Measurements from ENCODE around the gene ESPL1. TPM values are rescaled to one million over a fixed set of nuclear protein-coding genes. Genes with fewer than 3 reads are reported as not detected.
A peak's percentile ranks its signal among the peaks of the same experiment; 100 is the strongest.

ESPL1 gene
- total and polyA plus RNA-seq, 2 of the 13 experiments (the other 11 are each of a cell fraction or from before 2014, with no cell fraction given), result 5.8 to 11.5 TPM

DNA sequence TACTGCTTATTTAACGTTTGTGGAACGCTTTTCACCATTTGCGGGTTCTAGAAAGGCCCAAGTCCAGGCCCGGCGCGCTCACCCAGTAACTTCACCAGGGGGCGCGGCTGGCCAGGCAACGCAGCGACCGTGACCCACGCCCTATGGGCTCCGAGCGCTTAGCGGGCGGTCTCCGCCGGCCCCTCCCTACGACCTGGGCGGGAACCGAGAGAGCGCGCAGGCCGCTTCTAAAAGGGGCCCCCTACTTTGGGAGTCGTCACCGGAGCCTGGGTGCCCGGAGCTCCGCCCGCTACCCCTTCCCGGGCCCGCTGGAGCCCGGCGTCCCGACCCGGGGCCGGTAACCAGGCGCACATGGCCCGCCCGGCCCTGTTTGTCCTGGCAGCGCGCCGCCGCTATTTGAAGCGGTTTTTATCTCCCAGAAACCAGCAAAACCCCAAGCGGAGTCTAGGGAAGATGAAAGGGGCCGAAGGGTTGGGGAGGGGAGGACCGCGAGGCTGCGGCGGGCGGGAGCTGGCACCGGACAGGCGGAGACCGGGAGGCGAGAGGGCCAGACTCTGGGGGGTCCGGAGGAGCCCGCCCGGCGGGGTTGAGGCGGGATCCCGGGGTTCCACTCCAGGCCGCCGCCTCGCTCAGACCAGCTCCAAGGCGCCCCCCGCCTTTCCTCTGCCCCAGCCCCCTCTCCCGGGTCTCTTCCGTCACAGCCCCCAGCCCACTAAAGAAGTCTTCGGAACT lies 56.8 kb downstream of the ESPL1 start (continued):
- TF ChIP-seq, protein P1, sequence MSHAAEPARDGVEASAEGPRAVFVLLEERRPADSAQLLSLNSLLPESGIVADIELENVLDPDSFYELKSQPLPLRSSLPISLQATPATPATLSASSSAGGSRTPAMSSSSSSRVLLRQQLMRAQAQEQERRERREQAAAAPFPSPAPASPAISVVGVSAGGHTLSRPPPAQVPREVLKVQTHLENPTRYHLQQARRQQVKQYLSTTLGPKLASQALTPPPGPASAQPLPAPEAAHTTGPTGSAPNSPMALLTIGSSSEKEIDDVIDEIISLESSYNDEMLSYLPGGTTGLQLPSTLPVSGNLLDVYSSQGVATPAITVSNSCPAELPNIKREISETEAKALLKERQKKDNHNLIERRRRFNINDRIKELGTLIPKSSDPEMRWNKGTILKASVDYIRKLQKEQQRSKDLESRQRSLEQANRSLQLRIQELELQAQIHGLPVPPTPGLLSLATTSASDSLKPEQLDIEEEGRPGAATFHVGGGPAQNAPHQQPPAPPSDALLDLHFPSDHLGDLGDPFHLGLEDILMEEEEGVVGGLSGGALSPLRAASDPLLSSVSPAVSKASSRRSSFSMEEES (CRISPR knock-in tag; IDR thresholded peaks at IDR 0.05), result 0 out of 2 replicates have a peak, but pooled peaks have one; percentile 20
- no peak for TF ChIP-seq RFX1 (IDR thresholded peaks at IDR 0.05)
- TF ChIP-seq SAP130 (CRISPR knock-in tag; IDR thresholded peaks at IDR 0.05; ENCODE audit: low read depth), result peak; percentile 87
- no peak for TF ChIP-seq MBNL3 (CRISPR knock-in tag; conservative IDR thresholded peaks at IDR 0.05)
- TF ChIP-seq ZC3H4 (CRISPR knock-in tag; IDR thresholded peaks at IDR 0.05; ENCODE audit: borderline replicate concordance), result no peak
- TF ChIP-seq ZBTB37 (CRISPR knock-in tag; IDR thresholded peaks at IDR 0.05), result no peak
- TF ChIP-seq ZNF792 (CRISPR knock-in tag; IDR thresholded peaks at IDR 0.05), result peak; percentile 70; the same call in 1 of the 2 replicates
- no peak for TF ChIP-seq ETV6 (CRISPR knock-in tag; conservative IDR thresholded peaks at IDR 0.05)
- peak; percentile 79 for TF ChIP-seq ZNF605 (CRISPR knock-in tag; IDR thresholded peaks at IDR 0.05)
- TF ChIP-seq, protein P2, sequence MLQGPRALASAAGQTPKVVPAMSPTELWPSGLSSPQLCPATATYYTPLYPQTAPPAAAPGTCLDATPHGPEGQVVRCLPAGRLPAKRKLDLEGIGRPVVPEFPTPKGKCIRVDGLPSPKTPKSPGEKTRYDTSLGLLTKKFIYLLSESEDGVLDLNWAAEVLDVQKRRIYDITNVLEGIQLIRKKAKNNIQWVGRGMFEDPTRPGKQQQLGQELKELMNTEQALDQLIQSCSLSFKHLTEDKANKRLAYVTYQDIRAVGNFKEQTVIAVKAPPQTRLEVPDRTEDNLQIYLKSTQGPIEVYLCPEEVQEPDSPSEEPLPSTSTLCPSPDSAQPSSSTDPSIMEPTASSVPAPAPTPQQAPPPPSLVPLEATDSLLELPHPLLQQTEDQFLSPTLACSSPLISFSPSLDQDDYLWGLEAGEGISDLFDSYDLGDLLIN (CRISPR knock-in tag; IDR thresholded peaks at IDR 0.05; ENCODE audit: borderline replicate concordance), result peak; percentile 95; the same call in 1 of the 2 replicates
- peak; percentile 36; the same call in 1 of the 2 replicates for TF ChIP-seq ZBTB7A (CRISPR knock-in tag; IDR thresholded peaks at IDR 0.05)
- TF ChIP-seq ATF7 (IDR thresholded peaks at IDR 0.05), result no peak
- TF ChIP-seq ATF7 (CRISPR knock-in tag; IDR thresholded peaks at IDR 0.05), result no peak
- peak; percentile 57 for TF ChIP-seq SRSF1 (optimal IDR thresholded peaks at IDR 0.05; ENCODE audit: low read depth, low read length)
- peak; percentile 22; the same call in 1 of the 2 replicates for TF ChIP-seq SATB2 (CRISPR knock-in tag; IDR thresholded peaks at IDR 0.05)
- TF ChIP-seq KDM4B (CRISPR knock-in tag; IDR thresholded peaks at IDR 0.05), result peak; percentile 91
- peak; percentile 76; the same call in 1 of the 2 replicates for TF ChIP-seq HNRNPL (IDR thresholded peaks at IDR 0.05; ENCODE audit: low read depth, low read length)
- TF ChIP-seq, protein P3, sequence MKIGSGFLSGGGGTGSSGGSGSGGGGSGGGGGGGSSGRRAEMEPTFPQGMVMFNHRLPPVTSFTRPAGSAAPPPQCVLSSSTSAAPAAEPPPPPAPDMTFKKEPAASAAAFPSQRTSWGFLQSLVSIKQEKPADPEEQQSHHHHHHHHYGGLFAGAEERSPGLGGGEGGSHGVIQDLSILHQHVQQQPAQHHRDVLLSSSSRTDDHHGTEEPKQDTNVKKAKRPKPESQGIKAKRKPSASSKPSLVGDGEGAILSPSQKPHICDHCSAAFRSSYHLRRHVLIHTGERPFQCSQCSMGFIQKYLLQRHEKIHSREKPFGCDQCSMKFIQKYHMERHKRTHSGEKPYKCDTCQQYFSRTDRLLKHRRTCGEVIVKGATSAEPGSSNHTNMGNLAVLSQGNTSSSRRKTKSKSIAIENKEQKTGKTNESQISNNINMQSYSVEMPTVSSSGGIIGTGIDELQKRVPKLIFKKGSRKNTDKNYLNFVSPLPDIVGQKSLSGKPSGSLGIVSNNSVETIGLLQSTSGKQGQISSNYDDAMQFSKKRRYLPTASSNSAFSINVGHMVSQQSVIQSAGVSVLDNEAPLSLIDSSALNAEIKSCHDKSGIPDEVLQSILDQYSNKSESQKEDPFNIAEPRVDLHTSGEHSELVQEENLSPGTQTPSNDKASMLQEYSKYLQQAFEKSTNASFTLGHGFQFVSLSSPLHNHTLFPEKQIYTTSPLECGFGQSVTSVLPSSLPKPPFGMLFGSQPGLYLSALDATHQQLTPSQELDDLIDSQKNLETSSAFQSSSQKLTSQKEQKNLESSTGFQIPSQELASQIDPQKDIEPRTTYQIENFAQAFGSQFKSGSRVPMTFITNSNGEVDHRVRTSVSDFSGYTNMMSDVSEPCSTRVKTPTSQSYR (CRISPR knock-in tag; IDR thresholded peaks at IDR 0.05; ENCODE audit: borderline replicate concordance), result peak; percentile 39; the same call in 1 of the 2 replicates
- TF ChIP-seq ZNF367 (CRISPR knock-in tag; IDR thresholded peaks at IDR 0.05; ENCODE audit: borderline replicate concordance), result 0 out of 2 replicates have a peak, but pooled peaks have one; percentile 41
- TF ChIP-seq, protein P4, sequence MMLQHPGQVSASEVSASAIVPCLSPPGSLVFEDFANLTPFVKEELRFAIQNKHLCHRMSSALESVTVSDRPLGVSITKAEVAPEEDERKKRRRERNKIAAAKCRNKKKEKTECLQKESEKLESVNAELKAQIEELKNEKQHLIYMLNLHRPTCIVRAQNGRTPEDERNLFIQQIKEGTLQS (CRISPR knock-in tag; IDR thresholded peaks at IDR 0.05), result 0 out of 2 replicates have a peak, but pooled peaks have one; percentile 15
- TF ChIP-seq, protein P5, sequence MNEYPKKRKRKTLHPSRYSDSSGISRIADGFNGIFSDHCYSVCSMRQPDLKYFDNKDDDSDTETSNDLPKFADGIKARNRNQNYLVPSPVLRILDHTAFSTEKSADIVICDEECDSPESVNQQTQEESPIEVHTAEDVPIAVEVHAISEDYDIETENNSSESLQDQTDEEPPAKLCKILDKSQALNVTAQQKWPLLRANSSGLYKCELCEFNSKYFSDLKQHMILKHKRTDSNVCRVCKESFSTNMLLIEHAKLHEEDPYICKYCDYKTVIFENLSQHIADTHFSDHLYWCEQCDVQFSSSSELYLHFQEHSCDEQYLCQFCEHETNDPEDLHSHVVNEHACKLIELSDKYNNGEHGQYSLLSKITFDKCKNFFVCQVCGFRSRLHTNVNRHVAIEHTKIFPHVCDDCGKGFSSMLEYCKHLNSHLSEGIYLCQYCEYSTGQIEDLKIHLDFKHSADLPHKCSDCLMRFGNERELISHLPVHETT (CRISPR knock-in tag; conservative IDR thresholded peaks at IDR 0.05), result peak; percentile 93

All from HepG2 (cell line).